Nucleus accumbens (tissue), 56 donors: ENCODE data around the gene HHATL.

Source experiments
- DNase-seq, 56 donors: peaks; one replicate each; lab custom pipeline; 2025; lab: John Stamatoyannopoulos, UW

HHATL gene

GRCh38 chr3:42656680-42657610 is 45.7 kb downstream of the HHATL start:
- DNase-seq = no peak

GRCh38 chr3:42655980-42656679 is 46.5 kb downstream of the HHATL start:
- peak in 2 of 56 donors; percentile 26 to 77 for DNase-seq

GRCh38 chr3:42655331-42655888 is 47.2 kb downstream of the HHATL start:
- peak in 21 of 56 donors; percentile 32 to 75 (median 56) for DNase-seq

GRCh38 chr3:42654331-42655201 is 48.0 kb downstream of the HHATL start:
- DNase-seq = peak in 42 of 56 donors; percentile 40 to 85 (median 66)

- peak in 31 of 56 donors; percentile 46 to 76 (median 65) for DNase-seq
These were observed 48.9 kb downstream of the HHATL start, which contains the start of gene ZBTB47 for GRCh38 chr3:42653560-42654330. TSS of gene ZBTB47 (plus strand) at chr3:42653697. CDS start at chr3:42658356, 4,659 bp downstream.

- peak in 5 of 56 donors; percentile 49 to 62 (median 51) for DNase-seq
These were observed 49.4 kb downstream of the HHATL start for GRCh38 chr3:42653303-42653559.

- peak in 14 of 56 donors; percentile 40 to 81 (median 55) for DNase-seq
These were observed 49.8 kb downstream of the HHATL start for GRCh38 chr3:42652611-42653302.

- DNase-seq = no peak
These were observed 50.4 kb downstream of the HHATL start for GRCh38 chr3:42652251-42652610.

GRCh38 chr3:42651248-42652091 is 51.1 kb downstream of the HHATL start:
- peak in 3 of 56 donors; percentile 28 to 47 (median 40) for DNase-seq

GRCh38 chr3:42649783-42650182 is 52.8 kb downstream of the HHATL start:
- DNase-seq = no peak

GRCh38 chr3:42649006-42649405 is 53.6 kb downstream of the HHATL start:
- DNase-seq = no peak

GRCh38 chr3:42647821-42648459 is 54.7 kb downstream of the HHATL start:
- no peak for DNase-seq
